Vagina (tissue), 2 donors: ENCODE results near the gene CAB39L. TPM values are rescaled to one million over a fixed set of nuclear protein-coding genes. Genes with fewer than 3 reads are reported as not detected.

ENCODE experiments used
- DNase-seq, 2 donors: peaks; one replicate each; pipeline ENCODE4 v3.0.0-alpha.2; 2017; ENCODE audit errors: extremely low spot score in 2 of 2
- H3K27ac ChIP-seq: fragments of 200-600 bp; sonication (generic); one replicate; pipeline ENCODE4 v1.5.1; 2019
- H3K27me3 ChIP-seq: fragments of 200-600 bp; sonication (generic); one replicate; pipeline ENCODE4 v1.5.1; 2019
- H3K36me3 ChIP-seq, 2 donors: fragments of 200-600 bp; sonication (generic); one replicate each; pipeline ENCODE4 v1.5.1; 2017 to 2019
- H3K4me1 ChIP-seq: fragments of 200-600 bp; sonication (generic); one replicate; pipeline ENCODE4 v1.5.1; 2019
- H3K4me3 ChIP-seq, 2 donors: fragments of 200-600 bp; sonication (generic); 1 replicate in 1 of 2; 2 replicates in 1 of 2; pipeline ENCODE4 v1.5.1; 2016 to 2019
- H3K9me3 ChIP-seq: fragments of 200-600 bp; sonication (generic); one replicate; pipeline ENCODE4 v1.5.1; 2019
- POLR2A ChIP-seq, 2 donors: fragments of 450-650 bp; IDR thresholded peaks; one replicate each; pipeline ENCODE4 v1.6.1; 2017; ENCODE audit warnings: antibody characterized with exemption in 2 of 2, mild to moderate bottlenecking in 2 of 2, moderate library complexity in 2 of 2
- POLR2AphosphoS5 ChIP-seq, 2 donors: sonication (generic); formaldehyde crosslinking; IDR thresholded peaks; one replicate each; pipeline ENCODE4 v1.9.0; 2017; ENCODE audit warnings: antibody characterized with exemption in 2 of 2, mild to moderate bottlenecking in 2 of 2, low read depth in 1 of 2; ENCODE audit not compliant: insufficient read depth in 1 of 2
- intact Hi-C: fragments of 100-400 bp; cut with DNase I; formaldehyde crosslinking; loops from one replicate; pipeline ENCODE4 v1.15.1; 2023
- total RNA-seq: library from RNA; depleted of rRNA; stranded (reverse); fragments of >200 nt; gene quantifications from one replicate; pipeline ENCODE4 v1.2.3, GENCODE V29; 2016
- TF ChIP-seq, protein P1 (sequence below), 3 experiments: fragments of 450-650 bp in 2 of 3; fragments of 200-600 bp in 1 of 3; sonication (generic) in 1 of 3; IDR thresholded peaks; one replicate each; pipeline ENCODE4 v1.5.1; 2017 to 2019; ENCODE audit warnings: antibody characterized with exemption in 3 of 3, mild to moderate bottlenecking in 2 of 3, moderate library complexity in 2 of 3

Gene CAB39L
- total RNA-seq, 1 donor from 2014 or later = 31.7 TPM

GRCh38 chr13:49456156-49456555 lies 12.3 kb upstream of the CAB39L start:
- Histone ChIP-seq H3K4me3 (no peak overlapping the region), H3K27ac (no peak overlapping the region), H3K4me1 (no peaks in the 10 kb centered on the region), H3K27me3 (no peaks in the 10 kb centered on the region), H3K9me3 (no peaks in the 10 kb centered on the region), H3K36me3 (peaks cover 0 to 2% of the 10 kb centered on the region in 2 donors)
- no peak for DNase-seq
- TF ChIP-seq POLR2AphosphoS5 (IDR thresholded peaks at IDR 0.05; ENCODE audit: insufficient read depth in 1 of 2, low read depth in 1 of 2) (no peak), POLR2A (IDR thresholded peaks at IDR 0.05) (no peak)
- TF ChIP-seq, protein P1, sequence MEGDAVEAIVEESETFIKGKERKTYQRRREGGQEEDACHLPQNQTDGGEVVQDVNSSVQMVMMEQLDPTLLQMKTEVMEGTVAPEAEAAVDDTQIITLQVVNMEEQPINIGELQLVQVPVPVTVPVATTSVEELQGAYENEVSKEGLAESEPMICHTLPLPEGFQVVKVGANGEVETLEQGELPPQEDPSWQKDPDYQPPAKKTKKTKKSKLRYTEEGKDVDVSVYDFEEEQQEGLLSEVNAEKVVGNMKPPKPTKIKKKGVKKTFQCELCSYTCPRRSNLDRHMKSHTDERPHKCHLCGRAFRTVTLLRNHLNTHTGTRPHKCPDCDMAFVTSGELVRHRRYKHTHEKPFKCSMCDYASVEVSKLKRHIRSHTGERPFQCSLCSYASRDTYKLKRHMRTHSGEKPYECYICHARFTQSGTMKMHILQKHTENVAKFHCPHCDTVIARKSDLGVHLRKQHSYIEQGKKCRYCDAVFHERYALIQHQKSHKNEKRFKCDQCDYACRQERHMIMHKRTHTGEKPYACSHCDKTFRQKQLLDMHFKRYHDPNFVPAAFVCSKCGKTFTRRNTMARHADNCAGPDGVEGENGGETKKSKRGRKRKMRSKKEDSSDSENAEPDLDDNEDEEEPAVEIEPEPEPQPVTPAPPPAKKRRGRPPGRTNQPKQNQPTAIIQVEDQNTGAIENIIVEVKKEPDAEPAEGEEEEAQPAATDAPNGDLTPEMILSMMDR (IDR thresholded peaks at IDR 0.05) = no peak
- intact Hi-C loops = no loop called here

DNA sequence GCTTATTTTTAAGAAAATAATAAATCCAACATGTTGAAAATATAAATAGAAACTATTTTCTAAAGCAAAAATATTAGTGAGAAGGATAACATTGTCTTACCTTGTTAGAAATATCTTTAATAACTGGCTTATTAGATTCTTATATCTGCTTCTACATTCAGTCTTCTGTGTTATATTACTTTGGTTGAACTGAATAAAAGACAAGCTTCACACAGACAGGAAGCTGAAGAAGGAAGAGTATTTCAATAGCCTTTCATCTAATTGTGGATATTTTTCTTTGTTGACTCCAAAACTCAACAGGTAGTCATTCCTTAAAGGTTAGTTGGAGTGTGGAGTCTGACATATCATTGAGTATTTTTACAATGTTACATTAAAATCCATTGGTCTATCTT lies 11.1 kb upstream of the CAB39L start:
- H3K27ac ChIP-seq = no peak overlapping the region

DNA sequence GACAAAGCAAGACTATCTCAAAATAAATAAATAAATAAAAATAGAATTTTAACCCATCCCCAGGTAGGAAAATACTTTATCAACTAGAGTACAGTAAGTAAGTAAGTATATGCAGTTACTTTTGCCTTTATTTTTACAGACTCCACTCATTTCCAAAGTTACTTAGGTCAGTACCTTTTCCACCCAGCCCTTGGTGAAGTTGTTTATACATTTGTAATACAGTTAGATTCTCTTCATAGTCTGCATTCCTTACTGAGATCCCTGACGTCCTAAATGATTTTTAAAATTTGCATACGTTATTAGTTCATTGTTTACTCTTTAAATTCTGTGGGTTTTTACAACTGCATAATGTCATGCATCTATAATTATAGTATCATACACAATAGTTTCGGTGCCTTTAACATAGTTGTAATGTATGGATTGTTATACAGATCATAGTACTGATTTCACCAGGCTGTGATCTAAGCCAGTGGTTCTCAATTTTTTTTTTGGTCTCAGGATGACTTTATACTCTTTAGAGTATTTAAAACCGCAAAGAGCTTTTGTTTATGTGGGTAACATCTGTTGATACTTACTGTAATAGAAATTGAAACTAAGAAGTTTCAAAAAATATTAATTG lies 10.6 kb upstream of the CAB39L start:
- H3K9me3 ChIP-seq = no peaks in the 10 kb centered on the region
- H3K36me3 ChIP-seq = no peaks in the 10 kb centered on the region
- H3K27ac ChIP-seq = no peak overlapping the region
- TF ChIP-seq, protein P1 (IDR thresholded peaks at IDR 0.05) = no peak
- TF ChIP-seq POLR2AphosphoS5 (IDR thresholded peaks at IDR 0.05; ENCODE audit: insufficient read depth in 1 of 2, low read depth in 1 of 2) (no peak), POLR2A (IDR thresholded peaks at IDR 0.05) (no peak)
- H3K4me3 ChIP-seq = no peak overlapping the region
- H3K4me1 ChIP-seq = no peaks in the 10 kb centered on the region
- no peaks in the 10 kb centered on the region for H3K27me3 ChIP-seq
- intact Hi-C loops = no loop called here
- DNase-seq = no peak

More for the DNA sequence above, 11.1 kb upstream of the CAB39L start:
- H3K27me3 ChIP-seq = no peaks in the 10 kb centered on the region
- H3K4me3 ChIP-seq = no peak overlapping the region
- no peaks in the 10 kb centered on the region for H3K4me1 ChIP-seq
- H3K9me3 ChIP-seq = no peaks in the 10 kb centered on the region
- no peak for DNase-seq
- intact Hi-C loops = no loop called here
- H3K36me3 ChIP-seq = no peaks in the 10 kb centered on the region
- TF ChIP-seq, protein P1 (IDR thresholded peaks at IDR 0.05) = no peak
- TF ChIP-seq POLR2A (IDR thresholded peaks at IDR 0.05) (no peak), POLR2AphosphoS5 (IDR thresholded peaks at IDR 0.05; ENCODE audit: insufficient read depth in 1 of 2, low read depth in 1 of 2) (no peak)

GRCh38 chr13:49453465-49453864 lies 9.6 kb upstream of the CAB39L start:
- Histone ChIP-seq H3K9me3 (no peaks in the 10 kb centered on the region), H3K36me3 (no peaks in the 10 kb centered on the region), H3K27me3 (no peaks in the 10 kb centered on the region), H3K4me1 (no peaks in the 10 kb centered on the region), H3K27ac (no peak overlapping the region), H3K4me3 (no peak overlapping the region)
- no peak for DNase-seq
- intact Hi-C loops = no loop called here
- TF ChIP-seq POLR2AphosphoS5 (IDR thresholded peaks at IDR 0.05; ENCODE audit: insufficient read depth in 1 of 2, low read depth in 1 of 2) = no peak
- TF ChIP-seq, protein P1 (IDR thresholded peaks at IDR 0.05) = no peak

- H3K36me3 ChIP-seq = no peaks in the 10 kb centered on the region
- H3K4me1 ChIP-seq = no peaks in the 10 kb centered on the region
- H3K9me3 ChIP-seq = no peaks in the 10 kb centered on the region
- DNase-seq = no peak
- no peak overlapping the region for H3K27ac ChIP-seq
- intact Hi-C loops = no loop called here
- no peak overlapping the region for H3K4me3 ChIP-seq
- TF ChIP-seq POLR2A (IDR thresholded peaks at IDR 0.05) (no peak), POLR2AphosphoS5 (IDR thresholded peaks at IDR 0.05; ENCODE audit: insufficient read depth in 1 of 2, low read depth in 1 of 2) (no peak)
- TF ChIP-seq, protein P1 (IDR thresholded peaks at IDR 0.05) = no peak
- H3K27me3 ChIP-seq = no peaks in the 10 kb centered on the region
Measured at GRCh38 chr13:49452725-49453457, 9.0 kb upstream of the CAB39L start.
